Stimulated activated memory B cell treated with anti-CD40 and anti-IgM and Interleukin-4, amounts not matched to agents 10 μg/mL and 1 μg/mL and 100 μg/mL, for 72 hours (primary cell): ENCODE data around the gene RANBP1.

Experiments used
- ATAC-seq: fragments of 150-1000 bp; cut with Tn5 transposase; 2 replicates; pipeline ENCODE4 v1.10.0; 2021
- H3K27ac Mint-ChIP-seq: one replicate; pipeline ENCODE4 v1.8.0; 2022; ENCODE audit warnings: mild to moderate bottlenecking, mixed read lengths
- H3K27me3 Mint-ChIP-seq: one replicate; pipeline ENCODE4 v1.8.0; 2022; ENCODE audit warnings: mixed read lengths
- H3K36me3 Mint-ChIP-seq: one replicate; pipeline ENCODE4 v1.8.0; 2022; ENCODE audit warnings: mixed read lengths
- H3K4me1 Mint-ChIP-seq: one replicate; pipeline ENCODE4 v1.8.0; 2022; ENCODE audit warnings: mixed read lengths
- H3K4me3 Mint-ChIP-seq: one replicate; pipeline ENCODE4 v1.8.0; 2022; ENCODE audit warnings: mild to moderate bottlenecking, moderate library complexity, mixed read lengths
- H3K9me3 Mint-ChIP-seq: one replicate; pipeline ENCODE4 v1.8.0; 2022; ENCODE audit warnings: mixed read lengths

The RANBP1 gene

GRCh38 chr22:20111045-20111688 is 4.7 kb upstream of the RANBP1 start:
- H3K27ac Mint-ChIP-seq, result peak overlapping the region; percentile 94
- peak overlapping the region; percentile 9 for H3K4me3 Mint-ChIP-seq
- H3K27me3 Mint-ChIP-seq, result no peaks in the 10 kb centered on the region
- peaks cover 44% of the 10 kb centered on the region for H3K36me3 Mint-ChIP-seq
- ATAC-seq, result peak; percentile 84
- peaks cover 42% of the 10 kb centered on the region for H3K4me1 Mint-ChIP-seq
- H3K9me3 Mint-ChIP-seq, result no peaks in the 10 kb centered on the region

DNA sequence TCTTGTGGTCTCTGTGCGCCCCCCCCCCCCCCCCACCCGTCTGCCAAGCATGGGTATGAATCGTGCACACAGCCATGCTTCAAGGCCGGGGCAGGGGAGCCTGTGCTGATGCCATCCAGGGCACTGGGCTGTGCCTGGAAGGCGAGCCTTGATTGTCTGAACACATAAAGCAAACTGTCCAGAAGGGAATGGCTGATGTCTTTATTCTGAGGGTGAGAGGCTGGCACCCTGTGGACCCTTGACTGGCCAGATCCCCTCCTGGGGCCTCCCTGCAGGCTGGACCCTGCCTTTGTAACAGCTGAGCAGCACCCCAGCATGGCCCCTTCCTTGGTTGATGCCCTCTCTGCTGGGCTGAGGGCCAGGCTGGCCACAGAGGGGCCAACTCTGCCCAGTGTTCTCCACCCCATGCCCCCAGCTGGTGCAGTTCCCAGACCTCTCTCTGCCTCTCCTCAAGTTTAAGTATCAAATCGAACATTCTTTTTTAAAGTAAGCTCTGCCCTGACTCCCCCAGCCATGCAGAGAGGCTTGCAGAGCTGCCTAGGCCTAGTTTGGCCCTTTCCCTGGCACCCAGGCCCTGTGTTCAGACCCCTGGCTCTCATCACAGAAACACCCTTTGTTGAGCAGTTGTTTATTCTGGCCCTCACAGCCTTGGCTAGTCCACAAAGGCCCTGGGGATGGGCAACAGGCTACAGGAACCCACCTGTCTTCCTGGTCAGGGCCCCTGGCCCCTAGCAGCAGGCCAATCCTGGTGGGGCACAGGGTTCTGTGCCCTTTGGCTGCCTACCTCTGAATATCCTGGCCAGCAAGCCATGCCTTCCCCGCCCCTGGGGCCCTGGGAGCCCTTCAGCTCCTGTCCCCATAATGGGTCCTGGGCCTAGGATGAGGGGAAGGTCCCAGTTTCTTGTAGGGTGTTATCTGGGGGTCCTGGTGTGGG is 3.9 kb upstream of the RANBP1 start:
- Mint-ChIP-seq H3K27ac (peak overlapping the region; percentile 94), H3K4me1 (peaks cover 50% of the 10 kb centered on the region), H3K27me3 (no peaks in the 10 kb centered on the region), H3K4me3 (no peak overlapping the region), H3K9me3 (no peaks in the 10 kb centered on the region), H3K36me3 (peaks cover 45% of the 10 kb centered on the region)
- ATAC-seq, result no peak

DNA sequence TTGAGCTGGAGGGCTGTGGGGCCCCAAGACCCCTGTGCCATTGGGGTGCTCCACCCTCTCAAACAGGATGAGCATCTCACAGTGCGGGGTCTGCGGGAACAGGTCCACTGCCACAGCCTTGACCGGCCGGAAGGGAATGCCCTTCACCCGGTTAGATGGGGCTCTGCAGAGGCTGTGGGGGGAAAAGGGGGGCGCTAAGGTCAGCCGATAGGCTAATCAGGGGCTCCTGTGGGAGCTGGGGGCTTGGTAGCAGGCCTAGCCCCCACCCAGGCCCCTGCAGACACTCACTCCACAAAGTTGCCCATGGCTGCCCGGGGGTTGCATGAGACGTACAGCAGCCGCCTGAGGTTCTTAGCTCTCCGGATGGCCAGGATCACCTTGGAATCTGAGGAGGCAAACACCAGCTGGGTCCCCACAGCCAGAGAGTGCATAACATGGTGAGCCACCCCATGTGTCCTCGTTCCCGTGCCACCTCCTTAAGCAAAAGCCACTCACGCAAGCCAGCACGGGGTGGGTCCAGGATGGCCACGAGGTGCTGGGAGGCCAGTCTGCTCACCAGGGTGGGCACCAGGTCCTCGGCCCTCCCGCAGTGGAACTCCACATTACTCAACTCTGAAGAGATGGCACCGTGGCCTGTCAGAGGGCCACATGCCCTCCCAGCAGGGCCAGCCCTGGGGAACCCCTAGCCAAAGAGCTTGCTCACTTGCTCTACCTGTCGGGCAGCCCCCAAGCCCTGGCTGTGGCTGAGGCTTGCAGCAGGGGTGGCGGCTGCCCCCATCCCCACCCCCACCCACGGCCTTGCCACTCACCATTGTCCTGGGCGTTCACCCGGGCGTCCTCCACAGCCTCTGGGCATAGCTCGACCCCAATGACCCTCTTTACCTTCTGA is 3.0 kb upstream of the RANBP1 start:
- peaks cover 51% of the 10 kb centered on the region for H3K4me1 Mint-ChIP-seq
- H3K27me3 Mint-ChIP-seq, result no peaks in the 10 kb centered on the region
- ATAC-seq, result no peak
- H3K4me3 Mint-ChIP-seq, result no peak overlapping the region
- peaks cover 37% of the 10 kb centered on the region for H3K36me3 Mint-ChIP-seq
- H3K27ac Mint-ChIP-seq, result peak overlapping the region; percentile 94
- H3K9me3 Mint-ChIP-seq, result no peaks in the 10 kb centered on the region

GRCh38 chr22:20113551-20114310 is 2.2 kb upstream of the RANBP1 start:
- Mint-ChIP-seq H3K27me3 (no peaks in the 10 kb centered on the region), H3K4me1 (peaks cover 54% of the 10 kb centered on the region), H3K9me3 (no peaks in the 10 kb centered on the region), H3K4me3 (no peak overlapping the region), H3K36me3 (peaks cover 34% of the 10 kb centered on the region), H3K27ac (peak overlapping the region; percentile 76)
- no peak for ATAC-seq

GRCh38 chr22:20114506-20115475 is 1.1 kb upstream of the RANBP1 start:
- H3K4me1 Mint-ChIP-seq, result peaks cover 65% of the 10 kb centered on the region
- H3K27me3 Mint-ChIP-seq, result no peaks in the 10 kb centered on the region
- peak overlapping the region; percentile 76 for H3K27ac Mint-ChIP-seq
- peak overlapping the region; percentile 64 for H3K4me3 Mint-ChIP-seq
- H3K9me3 Mint-ChIP-seq, result no peaks in the 10 kb centered on the region
- peaks cover 35% of the 10 kb centered on the region for H3K36me3 Mint-ChIP-seq
- no peak for ATAC-seq

DNA sequence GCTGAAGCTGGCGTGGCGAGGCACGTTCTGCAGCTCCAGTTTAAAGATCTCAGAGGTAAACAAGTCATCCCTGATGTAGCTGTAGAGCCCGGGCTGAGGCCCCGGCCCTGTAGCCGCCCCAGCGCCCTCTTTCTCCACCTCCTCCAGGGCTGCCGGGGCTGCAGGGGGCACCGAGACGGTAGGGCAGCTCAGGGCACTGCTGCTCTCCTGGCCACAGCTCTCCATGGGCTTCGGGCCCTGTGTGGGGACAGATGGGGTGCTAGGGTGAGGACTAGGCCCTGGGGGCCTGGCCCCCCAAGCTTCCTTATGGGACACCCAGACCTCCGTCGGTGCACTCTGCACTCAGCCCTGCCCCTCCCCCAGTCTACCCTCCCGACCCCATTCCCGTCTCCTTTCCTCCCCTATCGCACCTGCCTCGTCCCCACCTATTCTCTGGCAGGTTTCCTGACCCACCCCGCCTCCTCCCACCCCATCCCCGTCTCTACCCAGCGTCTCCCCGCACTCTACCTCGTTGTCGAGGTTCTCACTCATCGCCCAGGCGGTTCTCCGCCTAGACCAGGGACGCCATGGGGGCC is 559 bp downstream of the RANBP1 start:
- H3K9me3 Mint-ChIP-seq, result no peaks in the 10 kb centered on the region
- peak overlapping the region; percentile 93 for H3K4me3 Mint-ChIP-seq
- H3K36me3 Mint-ChIP-seq, result peaks cover 30% of the 10 kb centered on the region
- no peaks in the 10 kb centered on the region for H3K27me3 Mint-ChIP-seq
- H3K27ac Mint-ChIP-seq, result peak overlapping the region; percentile 98
- no peak for ATAC-seq
- peaks cover 74% of the 10 kb centered on the region for H3K4me1 Mint-ChIP-seq

DNA sequence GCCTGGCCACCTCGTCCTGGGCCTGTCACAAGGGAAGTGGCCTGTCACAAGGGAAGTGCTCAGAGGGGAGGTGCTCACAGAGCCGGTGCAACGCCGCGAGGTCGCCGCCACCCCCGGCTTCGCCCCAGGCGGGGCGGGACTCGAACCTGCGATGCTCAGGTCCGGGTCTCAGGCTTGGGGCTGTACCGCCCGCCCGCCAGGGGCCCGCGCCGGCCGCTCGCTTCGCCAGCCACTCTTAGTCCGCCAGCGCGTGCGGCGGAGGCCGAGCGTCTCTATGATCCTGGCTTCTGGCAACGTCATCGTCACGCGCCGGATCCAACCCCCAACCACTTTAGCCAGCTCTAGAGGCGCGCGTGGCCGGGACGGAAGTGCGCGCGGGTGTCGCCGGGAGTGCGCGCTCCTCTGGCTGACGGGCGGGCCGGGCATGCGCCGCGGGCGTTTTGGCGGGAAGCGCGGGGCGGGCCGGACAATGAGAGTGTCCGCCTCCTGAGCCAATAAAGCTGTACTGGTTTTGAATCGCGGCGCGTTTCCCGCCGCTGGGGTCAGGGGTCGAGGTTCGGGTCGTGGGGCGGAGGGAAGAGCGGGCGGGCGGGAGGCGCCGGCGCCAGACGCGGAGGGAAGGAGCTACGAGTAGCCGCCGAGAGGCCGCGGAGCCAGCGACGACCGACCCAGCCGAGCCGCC is 1.2 kb downstream of the RANBP1 start, which contains the start of gene TRMT2A:
Gene TRMT2A, minus strand, starts transcription at position 276 of the 682 bp plus-strand sequence. CDS start 320 bp downstream, outside the sequence.
- peaks cover 75% of the 10 kb centered on the region for H3K4me1 Mint-ChIP-seq
- ATAC-seq, result peak; percentile 93
- H3K27ac Mint-ChIP-seq, result peak within 1 kb of the TSS; percentile 98
- H3K9me3 Mint-ChIP-seq, result no peaks in the 10 kb centered on the region
- H3K4me3 Mint-ChIP-seq, result peak within 1 kb of the TSS; percentile 93
- peaks cover 30% of the 10 kb centered on the region for H3K36me3 Mint-ChIP-seq
- no peaks in the 10 kb centered on the region for H3K27me3 Mint-ChIP-seq

- no peaks in the 10 kb centered on the region for H3K9me3 Mint-ChIP-seq
- peak overlapping the region; percentile 93 for H3K4me3 Mint-ChIP-seq
- peak; percentile 55 for ATAC-seq
- H3K36me3 Mint-ChIP-seq, result peaks cover 37% of the 10 kb centered on the region
- H3K27me3 Mint-ChIP-seq, result no peaks in the 10 kb centered on the region
- H3K4me1 Mint-ChIP-seq, result peaks cover 75% of the 10 kb centered on the region
- peak overlapping the region; percentile 98 for H3K27ac Mint-ChIP-seq
Measured at GRCh38 chr22:20117633-20118299, 1.9 kb downstream of the RANBP1 start.

GRCh38 chr22:20118300-20119020 is 2.6 kb downstream of the RANBP1 start:
- peaks cover 42% of the 10 kb centered on the region for H3K36me3 Mint-ChIP-seq
- ATAC-seq, result no peak
- H3K4me3 Mint-ChIP-seq, result peak overlapping the region; percentile 88
- no peaks in the 10 kb centered on the region for H3K9me3 Mint-ChIP-seq
- H3K27me3 Mint-ChIP-seq, result no peaks in the 10 kb centered on the region
- peaks cover 80% of the 10 kb centered on the region for H3K4me1 Mint-ChIP-seq
- H3K27ac Mint-ChIP-seq, result peak overlapping the region; percentile 98

DNA sequence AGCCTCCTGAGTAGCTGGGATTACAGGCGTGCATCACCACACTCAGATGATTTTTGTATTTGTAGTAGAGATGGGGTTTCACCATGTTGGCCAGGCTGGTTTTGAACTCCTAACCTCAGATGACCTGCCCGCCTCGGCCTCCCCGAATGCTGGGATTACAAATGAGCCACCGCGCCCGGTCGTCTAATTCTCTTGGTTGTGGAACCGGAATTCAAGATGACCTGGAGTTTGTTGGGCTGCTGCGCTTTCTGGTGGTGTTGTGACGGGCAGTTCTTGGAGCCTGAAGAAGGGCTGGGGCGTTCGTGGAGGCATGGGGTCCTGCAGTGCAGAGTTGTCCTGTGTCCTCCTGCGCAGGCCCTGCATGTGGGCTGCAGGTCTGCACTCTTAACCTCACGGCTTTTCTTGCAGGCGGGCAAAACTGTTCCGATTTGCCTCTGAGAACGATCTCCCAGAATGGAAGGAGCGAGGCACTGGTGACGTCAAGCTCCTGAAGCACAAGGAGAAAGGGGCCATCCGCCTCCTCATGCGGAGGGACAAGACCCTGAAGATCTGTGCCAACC is 6.0 kb downstream of the RANBP1 start:
- H3K36me3 Mint-ChIP-seq, result peaks cover 33% of the 10 kb centered on the region
- H3K27ac Mint-ChIP-seq, result peak overlapping the region; percentile 32
- no peak for ATAC-seq
- no peaks in the 10 kb centered on the region for H3K27me3 Mint-ChIP-seq
- H3K4me1 Mint-ChIP-seq, result peaks cover 56% of the 10 kb centered on the region
- no peak overlapping the region for H3K4me3 Mint-ChIP-seq
- no peaks in the 10 kb centered on the region for H3K9me3 Mint-ChIP-seq

DNA sequence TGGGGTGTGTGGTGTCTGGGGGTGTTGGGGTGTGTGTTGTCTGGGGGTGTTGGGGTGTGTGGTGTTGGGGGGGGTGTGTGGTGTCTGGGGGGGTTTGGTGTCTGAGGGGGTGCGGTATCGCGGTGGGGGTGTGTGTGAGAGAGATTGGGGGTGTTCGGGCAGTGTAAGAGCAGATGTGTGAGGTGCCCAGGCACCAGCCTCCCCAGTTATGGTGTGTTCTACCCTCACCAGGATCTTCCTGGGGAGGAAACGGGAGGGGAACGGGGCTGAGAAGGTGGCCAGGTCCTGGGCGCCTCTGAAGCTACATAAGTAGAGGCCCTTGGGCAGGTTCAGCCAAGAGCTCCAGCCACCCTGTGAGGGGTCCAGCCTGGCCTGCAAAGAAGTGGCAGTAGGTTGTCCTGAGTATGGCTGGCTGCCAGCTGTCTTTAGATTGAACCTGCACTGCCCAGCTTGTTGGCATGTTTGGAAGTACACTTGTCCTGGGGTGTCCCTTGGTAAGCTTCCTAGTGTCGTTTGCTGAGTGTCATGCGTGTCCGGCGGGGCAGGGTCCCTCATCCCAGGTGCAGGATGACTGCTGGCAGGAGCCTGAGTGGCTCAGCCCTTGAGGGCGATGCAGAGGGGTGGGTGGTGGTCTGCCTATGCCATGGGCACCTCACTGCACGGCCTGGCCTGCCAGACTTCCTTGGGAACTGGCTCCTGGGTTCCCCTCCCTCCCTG is 7.6 kb downstream of the RANBP1 start:
- no peaks in the 10 kb centered on the region for H3K9me3 Mint-ChIP-seq
- no peaks in the 10 kb centered on the region for H3K27me3 Mint-ChIP-seq
- H3K36me3 Mint-ChIP-seq, result peaks cover 45% of the 10 kb centered on the region
- ATAC-seq, result no peak
- peaks cover 60% of the 10 kb centered on the region for H3K4me1 Mint-ChIP-seq
- H3K4me3 Mint-ChIP-seq, result no peak overlapping the region
- H3K27ac Mint-ChIP-seq, result peak overlapping the region; percentile 32
